ENCODE results near the gene UBXN7. TPM values are rescaled to one million over a fixed set of nuclear protein-coding genes. Genes with fewer than 3 reads are reported as not detected.

UBXN7 gene
- total and polyA plus RNA-seq, 9 of the 15 experiments (the other 6 are each of a cell fraction or from before 2014, with no cell fraction given) = 3.5 to 44.6 (median 13.4) TPM

DNA sequence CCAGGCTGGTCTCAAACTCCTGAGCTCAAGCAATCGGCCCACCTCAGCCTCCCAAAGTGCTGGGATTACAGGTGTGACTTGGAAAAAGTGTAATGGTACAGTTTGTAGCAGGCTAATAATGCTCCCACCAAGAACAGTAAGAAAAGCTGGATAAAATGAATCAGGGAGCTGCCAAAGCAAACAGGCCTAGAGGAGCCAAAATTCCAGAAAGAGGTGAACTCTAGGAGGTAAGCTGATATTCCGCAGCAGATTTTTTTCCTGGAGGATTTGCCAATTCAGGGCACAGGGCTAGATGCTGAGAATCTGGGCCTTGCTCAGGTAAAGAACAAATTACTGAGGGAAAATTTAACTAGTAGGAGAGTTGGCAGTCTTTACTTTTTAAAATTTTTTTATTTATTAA lies 133.7 kb downstream of the UBXN7 start:
- Histone ChIP-seq H3K9me3 (replicated peaks; ENCODE audit: control insufficient read depth, insufficient read depth, low read depth, low read length) (no peaks in the 10 kb centered on the region), H3K79me2 (ENCODE audit: control insufficient read depth, insufficient read depth, low read length) (no peaks in the 10 kb centered on the region), H3K36me3 (ENCODE audit: control insufficient read depth, insufficient read depth, low read length) (no peaks in the 10 kb centered on the region), H3K4me3 (no peak overlapping the region), H2AFZ (ENCODE audit: low read depth, low read length) (no peak overlapping the region), H3K9ac (ENCODE audit: insufficient read depth in 1 of 2, low read depth in 2 of 2, low read length in 2 of 2) (no peak overlapping the region), H3K4me1 (replicated peaks in 1 of 2; ENCODE audit: control insufficient read depth in 2 of 2, insufficient read depth in 2 of 2, low read length in 2 of 2) (peaks cover 0 to 2% of the 10 kb centered on the region in 2 experiments; a peak in 1 of 5 replicates), H3K27ac (ENCODE audit: extremely low read depth, low read depth, low read length) (no peak overlapping the region), H4K20me1 (replicated peaks; ENCODE audit: control insufficient read depth, insufficient read depth, low read length) (no peaks in the 10 kb centered on the region), H3K9me1 (ENCODE audit: control insufficient read depth, insufficient read depth, low read length) (no peaks in the 10 kb centered on the region), H3K27me3 (ENCODE audit: control insufficient read depth in 2 of 2, insufficient read depth in 2 of 2, low read length in 2 of 2) (no peaks in the 10 kb centered on the region), H3K4me2 (ENCODE audit: insufficient read depth, low read length) (no peak overlapping the region)
- TF ChIP-seq HDAC6 (IDR thresholded peaks at IDR 0.05; ENCODE audit: low read depth, low read length) = no peak
- no peak for TF ChIP-seq GABPA (tag; conservative IDR thresholded peaks at IDR 0.05; ENCODE audit: low read depth)
- TF ChIP-seq, protein P1, sequence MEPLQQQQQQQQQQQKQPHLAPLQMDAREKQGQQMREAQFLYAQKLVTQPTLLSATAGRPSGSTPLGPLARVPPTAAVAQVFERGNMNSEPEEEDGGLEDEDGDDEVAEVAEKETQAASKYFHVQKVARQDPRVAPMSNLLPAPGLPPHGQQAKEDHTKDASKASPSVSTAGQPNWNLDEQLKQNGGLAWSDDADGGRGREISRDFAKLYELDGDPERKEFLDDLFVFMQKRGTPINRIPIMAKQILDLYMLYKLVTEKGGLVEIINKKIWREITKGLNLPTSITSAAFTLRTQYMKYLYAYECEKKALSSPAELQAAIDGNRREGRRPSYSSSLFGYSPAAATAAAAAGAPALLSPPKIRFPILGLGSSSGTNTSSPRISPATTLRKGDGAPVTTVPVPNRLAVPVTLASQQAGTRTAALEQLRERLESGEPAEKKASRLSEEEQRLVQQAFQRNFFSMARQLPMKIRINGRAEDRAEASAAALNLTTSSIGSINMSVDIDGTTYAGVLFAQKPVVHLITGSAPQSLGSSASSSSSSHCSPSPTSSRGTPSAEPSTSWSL (CRISPR knock-in tag; IDR thresholded peaks at IDR 0.05; ENCODE audit: borderline replicate concordance) = no peak
- TF ChIP-seq, protein P2, sequence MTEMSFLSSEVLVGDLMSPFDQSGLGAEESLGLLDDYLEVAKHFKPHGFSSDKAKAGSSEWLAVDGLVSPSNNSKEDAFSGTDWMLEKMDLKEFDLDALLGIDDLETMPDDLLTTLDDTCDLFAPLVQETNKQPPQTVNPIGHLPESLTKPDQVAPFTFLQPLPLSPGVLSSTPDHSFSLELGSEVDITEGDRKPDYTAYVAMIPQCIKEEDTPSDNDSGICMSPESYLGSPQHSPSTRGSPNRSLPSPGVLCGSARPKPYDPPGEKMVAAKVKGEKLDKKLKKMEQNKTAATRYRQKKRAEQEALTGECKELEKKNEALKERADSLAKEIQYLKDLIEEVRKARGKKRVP (CRISPR knock-in tag; IDR thresholded peaks at IDR 0.05) = no peak
- TF ChIP-seq RBBP5 (IDR thresholded peaks at IDR 0.05; ENCODE audit: borderline replicate concordance, insufficient read depth, low read length, poor library complexity, severe bottlenecking) = no peak
- TF ChIP-seq, protein P3, sequence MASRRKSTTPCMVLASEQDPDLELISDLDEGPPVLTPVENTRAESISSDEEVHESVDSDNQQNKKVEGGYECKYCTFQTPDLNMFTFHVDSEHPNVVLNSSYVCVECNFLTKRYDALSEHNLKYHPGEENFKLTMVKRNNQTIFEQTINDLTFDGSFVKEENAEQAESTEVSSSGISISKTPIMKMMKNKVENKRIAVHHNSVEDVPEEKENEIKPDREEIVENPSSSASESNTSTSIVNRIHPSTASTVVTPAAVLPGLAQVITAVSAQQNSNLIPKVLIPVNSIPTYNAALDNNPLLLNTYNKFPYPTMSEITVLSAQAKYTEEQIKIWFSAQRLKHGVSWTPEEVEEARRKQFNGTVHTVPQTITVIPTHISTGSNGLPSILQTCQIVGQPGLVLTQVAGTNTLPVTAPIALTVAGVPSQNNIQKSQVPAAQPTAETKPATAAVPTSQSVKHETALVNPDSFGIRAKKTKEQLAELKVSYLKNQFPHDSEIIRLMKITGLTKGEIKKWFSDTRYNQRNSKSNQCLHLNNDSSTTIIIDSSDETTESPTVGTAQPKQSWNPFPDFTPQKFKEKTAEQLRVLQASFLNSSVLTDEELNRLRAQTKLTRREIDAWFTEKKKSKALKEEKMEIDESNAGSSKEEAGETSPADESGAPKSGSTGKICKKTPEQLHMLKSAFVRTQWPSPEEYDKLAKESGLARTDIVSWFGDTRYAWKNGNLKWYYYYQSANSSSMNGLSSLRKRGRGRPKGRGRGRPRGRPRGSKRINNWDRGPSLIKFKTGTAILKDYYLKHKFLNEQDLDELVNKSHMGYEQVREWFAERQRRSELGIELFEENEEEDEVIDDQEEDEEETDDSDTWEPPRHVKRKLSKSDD (conservative IDR thresholded peaks at IDR 0.05; ENCODE audit: low read length) = no peak
- TF ChIP-seq ZNF24 (IDR thresholded peaks at IDR 0.05) = no peak
- DNase-seq (ENCODE audit: extremely low read depth in 1 of 4, low spot score in 3 of 4) = no peak
- in situ Hi-C loops (cut with MboI) = no loop called here
- no peak for ATAC-seq
- ChIA-PET POLR2A (interaction anchor here (0.9 to 2.8 kb wide), 3 partner anchors 9 to 19 kb away, joined by 3 to 13 read pairs (median 5); partner anchors contain the start of gene DYNLT2B), CTCF (ENCODE audit: low intra/inter-chr PET ratio) (no interaction called here)
- no peak for FAIRE-seq
- intact Hi-C loops (cut with micrococcal nuclease) = no loop called here
- WGBS (ENCODE audit: insufficient coverage, low coverage, missing lambda C conversion rate) = 76% methylated on average over 2 of the region's 2 CpGs
- BruUV-seq (replicated peaks) = no TSS peak

Small RNA genes within 50 kb of the gene (small RNA-seq; reads per million reads assigned to genes)
- gene AC069257.2 = not detected
- gene AC083822.1 = not detected
- not detected for gene AC117490.1
- gene RN7SL434P = not detected
- not detected for gene RN7SL738P
- gene RNU6-1279P = not detected
- not detected for gene RNU6-910P

Other genes starting within 250 kb of the UBXN7 start
Only the 7 nearest of the 10 such genes appear.
- 42.4 and 49.6 TPM in 2 replicates for gene PCYT1A, start 144.7 kb downstream of the UBXN7 start, total RNA-seq (2014; rRNA removed)
- 42.9 and 47.6 TPM in 2 replicates for gene PCYT1A, start 144.7 kb downstream of the UBXN7 start, total RNA-seq (2014; rRNA removed; fragmentation: Illumina TruSeq; extraction: Trizol)
- gene PCYT1A, start 144.7 kb downstream of the UBXN7 start, total RNA-seq (2015; rRNA removed; fragmentation: Illumina TruSeq; extraction: Trizol) = 51.1 and 53.4 TPM in 2 replicates
- 52.0 and 55.5 TPM in 2 replicates for gene PCYT1A, start 144.7 kb downstream of the UBXN7 start, total RNA-seq (2021)
- 53.0 and 55.1 TPM in 2 replicates for gene PCYT1A, start 144.7 kb downstream of the UBXN7 start, polyA plus RNA-seq (2011; rRNA removed)
- gene PCYT1A, start 144.7 kb downstream of the UBXN7 start, polyA plus RNA-seq (2014; fragmentation: Illumina TruSeq; extraction: Trizol) = 58.2 and 62.8 TPM in 2 replicates
- gene PCYT1A, start 144.7 kb downstream of the UBXN7 start, polyA plus RNA-seq (2014; fragmentation: Nextera tagmentation; extraction: Ambion mirVana) = 10 to 100 TPM; 13.4 to 13.5 TPM
- gene PCYT1A, start 144.7 kb downstream of the UBXN7 start, polyA plus RNA-seq (2014; rRNA removed) = 45.8 and 49.4 TPM in 2 replicates
- gene DYNLT2B, start 114.2 kb downstream of the UBXN7 start, total RNA-seq (2014; rRNA removed) = 6.5 and 10.2 TPM in 2 replicates
- gene DYNLT2B, start 114.2 kb downstream of the UBXN7 start, total RNA-seq (2014; rRNA removed; fragmentation: Illumina TruSeq; extraction: Trizol) = 8.3 and 8.7 TPM in 2 replicates
- gene DYNLT2B, start 114.2 kb downstream of the UBXN7 start, total RNA-seq (2015; rRNA removed; fragmentation: Illumina TruSeq; extraction: Trizol) = 7.1 and 8.5 TPM in 2 replicates
- 8.3 and 8.6 TPM in 2 replicates for gene DYNLT2B, start 114.2 kb downstream of the UBXN7 start, total RNA-seq (2021)
- 13.7 and 17.1 TPM in 2 replicates for gene DYNLT2B, start 114.2 kb downstream of the UBXN7 start, polyA plus RNA-seq (2011; rRNA removed)
- 7.4 and 8.8 TPM in 2 replicates for gene DYNLT2B, start 114.2 kb downstream of the UBXN7 start, polyA plus RNA-seq (2014; fragmentation: Illumina TruSeq; extraction: Trizol)
- 10 to 100 TPM in 1 of 2 experiments, 1 to 10 TPM in 1; 9.7 to 13.3 TPM for gene DYNLT2B, start 114.2 kb downstream of the UBXN7 start, polyA plus RNA-seq (2014; fragmentation: Nextera tagmentation; extraction: Ambion mirVana)
- 16.8 and 19.9 TPM in 2 replicates for gene DYNLT2B, start 114.2 kb downstream of the UBXN7 start, polyA plus RNA-seq (2014; rRNA removed)
- gene TM4SF19, start 94.0 kb downstream of the UBXN7 start, total RNA-seq (2014; rRNA removed) = 8.0 and 10.6 TPM in 2 replicates
- gene TM4SF19, start 94.0 kb downstream of the UBXN7 start, total RNA-seq (2014; rRNA removed; fragmentation: Illumina TruSeq; extraction: Trizol) = 12.5 and 13.6 TPM in 2 replicates
- 15.0 and 15.4 TPM in 2 replicates for gene TM4SF19, start 94.0 kb downstream of the UBXN7 start, total RNA-seq (2015; rRNA removed; fragmentation: Illumina TruSeq; extraction: Trizol)
- gene TM4SF19, start 94.0 kb downstream of the UBXN7 start, total RNA-seq (2021) = 18.4 and 19.0 TPM in 2 replicates
- 27.1 and 29.3 TPM in 2 replicates for gene TM4SF19, start 94.0 kb downstream of the UBXN7 start, polyA plus RNA-seq (2011; rRNA removed)
- gene TM4SF19, start 94.0 kb downstream of the UBXN7 start, polyA plus RNA-seq (2014; fragmentation: Illumina TruSeq; extraction: Trizol) = 12.7 and 14.9 TPM in 2 replicates
- gene TM4SF19, start 94.0 kb downstream of the UBXN7 start, polyA plus RNA-seq (2014; fragmentation: Nextera tagmentation; extraction: Ambion mirVana) = 10 to 100 TPM; 25.3 to 26.7 TPM
- gene TM4SF19, start 94.0 kb downstream of the UBXN7 start, polyA plus RNA-seq (2014; rRNA removed) = 13.8 and 19.0 TPM in 2 replicates
- gene RNF168, start 71.3 kb upstream of the UBXN7 start, total RNA-seq (2014; rRNA removed) = 20.1 and 22.6 TPM in 2 replicates
- 32.1 and 34.4 TPM in 2 replicates for gene RNF168, start 71.3 kb upstream of the UBXN7 start, total RNA-seq (2014; rRNA removed; fragmentation: Illumina TruSeq; extraction: Trizol)
- 29.7 and 29.8 TPM in 2 replicates for gene RNF168, start 71.3 kb upstream of the UBXN7 start, total RNA-seq (2015; rRNA removed; fragmentation: Illumina TruSeq; extraction: Trizol)
- gene RNF168, start 71.3 kb upstream of the UBXN7 start, total RNA-seq (2021) = 29.0 and 31.8 TPM in 2 replicates
- gene RNF168, start 71.3 kb upstream of the UBXN7 start, polyA plus RNA-seq (2011; rRNA removed) = 9.3 and 10.8 TPM in 2 replicates
- gene RNF168, start 71.3 kb upstream of the UBXN7 start, polyA plus RNA-seq (2014; fragmentation: Illumina TruSeq; extraction: Trizol) = 14.6 and 16.6 TPM in 2 replicates
- gene RNF168, start 71.3 kb upstream of the UBXN7 start, polyA plus RNA-seq (2014; fragmentation: Nextera tagmentation; extraction: Ambion mirVana) = 1 to 10 TPM; 6.0 to 8.3 TPM
- 12.3 and 13.9 TPM in 2 replicates for gene RNF168, start 71.3 kb upstream of the UBXN7 start, polyA plus RNA-seq (2014; rRNA removed)
- gene SMCO1, start 82.9 kb upstream of the UBXN7 start, total RNA-seq (2014; rRNA removed) = 0.05 TPM in 1 of 2 replicates, not detected in the other
- 0.13 TPM in 1 of 2 replicates, not detected in the other for gene SMCO1, start 82.9 kb upstream of the UBXN7 start, total RNA-seq (2014; rRNA removed; fragmentation: Illumina TruSeq; extraction: Trizol)
- gene SMCO1, start 82.9 kb upstream of the UBXN7 start, total RNA-seq (2015; rRNA removed; fragmentation: Illumina TruSeq; extraction: Trizol) = not detected in 2 replicates
- gene SMCO1, start 82.9 kb upstream of the UBXN7 start, total RNA-seq (2021) = 0.20 TPM in 1 of 2 replicates, not detected in the other
- 0.05 TPM in 1 of 2 replicates, not detected in the other for gene SMCO1, start 82.9 kb upstream of the UBXN7 start, polyA plus RNA-seq (2011; rRNA removed)
- 0.08 and 0.10 TPM in 2 replicates for gene SMCO1, start 82.9 kb upstream of the UBXN7 start, polyA plus RNA-seq (2014; fragmentation: Illumina TruSeq; extraction: Trizol)
- gene SMCO1, start 82.9 kb upstream of the UBXN7 start, polyA plus RNA-seq (2014; fragmentation: Nextera tagmentation; extraction: Ambion mirVana) = under 1 TPM; 0.14 to 0.35 TPM
- gene SMCO1, start 82.9 kb upstream of the UBXN7 start, polyA plus RNA-seq (2014; rRNA removed) = 0.05 TPM in 1 of 2 replicates, not detected in the other
- gene WDR53, start 136.1 kb upstream of the UBXN7 start, total RNA-seq (2014; rRNA removed) = 10.9 and 13.0 TPM in 2 replicates
- 20.9 and 23.9 TPM in 2 replicates for gene WDR53, start 136.1 kb upstream of the UBXN7 start, total RNA-seq (2014; rRNA removed; fragmentation: Illumina TruSeq; extraction: Trizol)
- gene WDR53, start 136.1 kb upstream of the UBXN7 start, total RNA-seq (2015; rRNA removed; fragmentation: Illumina TruSeq; extraction: Trizol) = 19.3 and 19.6 TPM in 2 replicates
- gene WDR53, start 136.1 kb upstream of the UBXN7 start, total RNA-seq (2021) = 14.6 and 15.9 TPM in 2 replicates
- 11.6 and 16.7 TPM in 2 replicates for gene WDR53, start 136.1 kb upstream of the UBXN7 start, polyA plus RNA-seq (2011; rRNA removed)
- 21.9 and 22.2 TPM in 2 replicates for gene WDR53, start 136.1 kb upstream of the UBXN7 start, polyA plus RNA-seq (2014; fragmentation: Illumina TruSeq; extraction: Trizol)
- 10 to 100 TPM; 21.6 to 34.5 TPM for gene WDR53, start 136.1 kb upstream of the UBXN7 start, polyA plus RNA-seq (2014; fragmentation: Nextera tagmentation; extraction: Ambion mirVana)
- gene WDR53, start 136.1 kb upstream of the UBXN7 start, polyA plus RNA-seq (2014; rRNA removed) = 21.4 and 23.8 TPM in 2 replicates
- gene FBXO45, start 136.2 kb upstream of the UBXN7 start, total RNA-seq (2014; rRNA removed) = 25.4 and 28.9 TPM in 2 replicates
- 52.8 and 56.1 TPM in 2 replicates for gene FBXO45, start 136.2 kb upstream of the UBXN7 start, total RNA-seq (2014; rRNA removed; fragmentation: Illumina TruSeq; extraction: Trizol)
- 41.0 and 44.3 TPM in 2 replicates for gene FBXO45, start 136.2 kb upstream of the UBXN7 start, total RNA-seq (2015; rRNA removed; fragmentation: Illumina TruSeq; extraction: Trizol)
- 33.3 and 37.0 TPM in 2 replicates for gene FBXO45, start 136.2 kb upstream of the UBXN7 start, total RNA-seq (2021)
- 25.7 and 38.6 TPM in 2 replicates for gene FBXO45, start 136.2 kb upstream of the UBXN7 start, polyA plus RNA-seq (2011; rRNA removed)
- 31.9 and 39.7 TPM in 2 replicates for gene FBXO45, start 136.2 kb upstream of the UBXN7 start, polyA plus RNA-seq (2014; fragmentation: Illumina TruSeq; extraction: Trizol)
- 10 to 100 TPM; 15.2 to 17.2 TPM for gene FBXO45, start 136.2 kb upstream of the UBXN7 start, polyA plus RNA-seq (2014; fragmentation: Nextera tagmentation; extraction: Ambion mirVana)
- 26.5 and 28.3 TPM in 2 replicates for gene FBXO45, start 136.2 kb upstream of the UBXN7 start, polyA plus RNA-seq (2014; rRNA removed)

All from K562 (cell line).